ENCODE results near the gene NWD2. TPM values are rescaled to one million over a fixed set of nuclear protein-coding genes. Genes with fewer than 3 reads are reported as not detected.
A peak's percentile ranks its signal among the peaks of the same experiment; 100 is the strongest.

The NWD2 gene
- total RNA-seq, 1 donor from 2014 or later, result not detected

GRCh38 chr4:37453281-37453998 lies 208.9 kb downstream of the NWD2 start:
- Mint-ChIP-seq H3K27ac (ENCODE audit: unreplicated experiment) (no peak overlapping the region), H3K36me3 (ENCODE audit: unreplicated experiment) (no peaks in the 10 kb centered on the region), H3K4me1 (ENCODE audit: unreplicated experiment) (peaks cover 11% of the 10 kb centered on the region), H3K27me3 (ENCODE audit: unreplicated experiment) (peaks cover 64% of the 10 kb centered on the region), H3K9me3 (ENCODE audit: unreplicated experiment) (no peaks in the 10 kb centered on the region), H3K4me3 (ENCODE audit: unreplicated experiment) (peak overlapping the region; percentile 68)
- no peak for DNase-seq (ENCODE audit: extremely low spot score, unreplicated experiment)
- TF ChIP-seq, protein P1, sequence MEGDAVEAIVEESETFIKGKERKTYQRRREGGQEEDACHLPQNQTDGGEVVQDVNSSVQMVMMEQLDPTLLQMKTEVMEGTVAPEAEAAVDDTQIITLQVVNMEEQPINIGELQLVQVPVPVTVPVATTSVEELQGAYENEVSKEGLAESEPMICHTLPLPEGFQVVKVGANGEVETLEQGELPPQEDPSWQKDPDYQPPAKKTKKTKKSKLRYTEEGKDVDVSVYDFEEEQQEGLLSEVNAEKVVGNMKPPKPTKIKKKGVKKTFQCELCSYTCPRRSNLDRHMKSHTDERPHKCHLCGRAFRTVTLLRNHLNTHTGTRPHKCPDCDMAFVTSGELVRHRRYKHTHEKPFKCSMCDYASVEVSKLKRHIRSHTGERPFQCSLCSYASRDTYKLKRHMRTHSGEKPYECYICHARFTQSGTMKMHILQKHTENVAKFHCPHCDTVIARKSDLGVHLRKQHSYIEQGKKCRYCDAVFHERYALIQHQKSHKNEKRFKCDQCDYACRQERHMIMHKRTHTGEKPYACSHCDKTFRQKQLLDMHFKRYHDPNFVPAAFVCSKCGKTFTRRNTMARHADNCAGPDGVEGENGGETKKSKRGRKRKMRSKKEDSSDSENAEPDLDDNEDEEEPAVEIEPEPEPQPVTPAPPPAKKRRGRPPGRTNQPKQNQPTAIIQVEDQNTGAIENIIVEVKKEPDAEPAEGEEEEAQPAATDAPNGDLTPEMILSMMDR (IDR thresholded peaks at IDR 0.05), result no peak

- no peaks in the 10 kb centered on the region for H3K9me3 Mint-ChIP-seq (ENCODE audit: unreplicated experiment)
Measured at GRCh38 chr4:37453999-37454800, 209.7 kb downstream of the NWD2 start.

DNA sequence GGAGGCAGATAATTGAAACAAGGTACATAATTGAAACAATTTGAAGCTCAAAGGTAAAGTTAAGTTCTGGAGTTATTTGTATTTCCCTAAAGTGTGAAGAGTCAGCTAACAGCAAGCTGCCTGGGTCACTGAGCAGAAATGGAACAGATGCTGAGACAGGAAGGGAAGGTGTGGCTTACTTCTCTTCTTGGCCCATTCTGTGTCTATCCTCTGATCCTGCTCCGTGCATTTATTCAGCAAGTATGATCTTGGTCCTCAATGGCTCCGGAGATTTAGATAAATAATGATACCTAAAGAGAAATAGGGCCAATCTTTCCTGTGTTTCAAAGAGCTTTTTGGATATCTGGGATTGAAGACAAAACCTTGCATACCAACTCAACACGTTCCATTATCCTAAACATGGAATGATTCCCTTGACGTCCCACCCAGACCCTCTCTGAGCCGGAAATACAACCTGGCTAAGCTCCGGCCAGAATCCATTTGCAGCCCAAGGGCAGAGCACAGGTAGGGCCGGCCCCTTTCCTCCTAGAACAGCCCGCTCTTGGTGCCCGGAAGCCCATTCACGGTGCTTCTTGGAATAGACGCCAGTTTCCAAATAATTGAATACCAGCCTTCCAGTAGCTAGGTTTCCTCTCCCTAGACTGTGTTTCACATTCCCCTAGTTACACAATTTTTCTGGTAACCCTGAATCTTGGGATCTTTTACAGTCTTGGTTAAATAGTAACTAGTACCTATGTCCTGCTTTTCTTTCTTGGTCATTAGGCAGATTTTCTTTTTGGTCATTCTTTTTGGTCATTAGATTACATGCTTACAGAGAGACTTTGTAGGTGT lies 211.0 kb downstream of the NWD2 start:
- DNase-seq (ENCODE audit: extremely low spot score, unreplicated experiment), result no peak
- H3K27ac Mint-ChIP-seq (ENCODE audit: unreplicated experiment), result no peak overlapping the region
- no peak overlapping the region for H3K4me3 Mint-ChIP-seq (ENCODE audit: unreplicated experiment)
- H3K4me1 Mint-ChIP-seq (ENCODE audit: unreplicated experiment), result peaks cover 11% of the 10 kb centered on the region
- TF ChIP-seq, protein P1 (IDR thresholded peaks at IDR 0.05), result no peak
- no peaks in the 10 kb centered on the region for H3K9me3 Mint-ChIP-seq (ENCODE audit: unreplicated experiment)
- H3K36me3 Mint-ChIP-seq (ENCODE audit: unreplicated experiment), result no peaks in the 10 kb centered on the region
- H3K27me3 Mint-ChIP-seq (ENCODE audit: unreplicated experiment), result peaks cover 58% of the 10 kb centered on the region

More at GRCh38 chr4:37453999-37454800, 209.7 kb downstream of the NWD2 start:
- H3K27ac Mint-ChIP-seq (ENCODE audit: unreplicated experiment), result no peak overlapping the region
- peak overlapping the region; percentile 27 for H3K4me3 Mint-ChIP-seq (ENCODE audit: unreplicated experiment)
- no peak for DNase-seq (ENCODE audit: extremely low spot score, unreplicated experiment)
- H3K27me3 Mint-ChIP-seq (ENCODE audit: unreplicated experiment), result peaks cover 60% of the 10 kb centered on the region
- TF ChIP-seq, protein P1 (IDR thresholded peaks at IDR 0.05), result no peak
- peaks cover 11% of the 10 kb centered on the region for H3K4me1 Mint-ChIP-seq (ENCODE audit: unreplicated experiment)
- no peaks in the 10 kb centered on the region for H3K36me3 Mint-ChIP-seq (ENCODE audit: unreplicated experiment)

DNA sequence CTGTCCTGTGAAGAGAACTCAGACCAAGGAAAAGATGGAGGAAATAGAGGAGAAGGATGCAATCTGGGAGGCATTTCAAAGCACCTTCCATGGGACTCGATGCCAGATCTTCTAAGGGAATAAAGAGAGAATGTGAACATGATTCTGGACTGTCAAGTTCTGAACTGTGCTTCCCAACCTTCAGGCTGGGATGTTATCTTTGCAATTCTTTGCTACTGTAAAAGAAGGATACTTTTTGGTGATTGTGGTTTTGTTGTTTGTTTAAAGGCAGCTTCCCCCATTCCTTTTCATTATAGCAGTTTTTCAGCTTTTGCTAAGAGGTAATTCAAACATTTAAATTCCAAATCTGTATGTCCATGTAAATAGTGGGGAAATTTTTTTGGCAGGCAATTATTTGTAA lies 217.3 kb downstream of the NWD2 start:
- TF ChIP-seq, protein P1 (IDR thresholded peaks at IDR 0.05), result no peak
- Mint-ChIP-seq H3K9me3 (ENCODE audit: unreplicated experiment) (no peaks in the 10 kb centered on the region), H3K27ac (ENCODE audit: unreplicated experiment) (no peak overlapping the region), H3K4me1 (ENCODE audit: unreplicated experiment) (no peaks in the 10 kb centered on the region), H3K4me3 (ENCODE audit: unreplicated experiment) (no peak overlapping the region), H3K36me3 (ENCODE audit: unreplicated experiment) (no peaks in the 10 kb centered on the region), H3K27me3 (ENCODE audit: unreplicated experiment) (peaks cover 21% of the 10 kb centered on the region)
- no peak for DNase-seq (ENCODE audit: extremely low spot score, unreplicated experiment)

All from osteocyte (in vitro differentiated cells).